Uterus (tissue), 2 donors: ENCODE results near the gene SLC9A7.

Source experiments
- CTCF ChIP-seq, 4 experiments: fragments of 200-600 bp in 2 of 4; fragments of 450-650 bp in 2 of 4; sonication (generic) in 2 of 4; IDR thresholded peaks; one replicate each; pipeline ENCODE4 v1.5.1; 2016 to 2019; ENCODE audit warnings: antibody characterized with exemption in 4 of 4, mild to moderate bottlenecking in 2 of 4, moderate library complexity in 1 of 4
- POLR2A ChIP-seq, 2 donors: fragments of 450-650 bp; IDR thresholded peaks; one replicate each; pipeline ENCODE4 v1.6.1; 2016; ENCODE audit warnings: antibody characterized with exemption in 2 of 2, mild to moderate bottlenecking in 1 of 2, moderate library complexity in 1 of 2

- TF ChIP-seq CTCF (IDR thresholded peaks at IDR 0.05) (no peak), POLR2A (IDR thresholded peaks at IDR 0.05) (no peak)
Measured at GRCh38 chrX:46681849-46682248, 77.1 kb downstream of the SLC9A7 start.
